Naive thymus-derived CD8-positive, alpha-beta T cell (primary cell): ENCODE measurements around the gene MAN1A1. TPM values are rescaled to one million over a fixed set of nuclear protein-coding genes. Genes with fewer than 3 reads are reported as not detected.

ENCODE experiments used
- ATAC-seq, 2 donors: fragments of 150-1000 bp; cut with Tn5 transposase in 1 of 2; sonication (Bioruptor Pico), chemical (Tn5 transposase) in 1 of 2; 1 replicate in 1 of 2; 2 replicates in 1 of 2; pipeline ENCODE4 v1.10.0; 2021; ENCODE audit warnings: mild to moderate bottlenecking in 2 of 2, moderate library complexity in 2 of 2
- POLR2A ChIA-PET: fragments of 350-600 bp; sonication (Branson Sonifier 250); formaldehyde crosslinking; loops from one replicate; lab custom pipeline; 2021; ENCODE audit warnings: antibody characterized with exemption; lab: Charles Lee
- DNase-seq, 10 donors: peaks; one replicate each; pipeline versions ENCODE4 v3.0.0 to v3.0.0-alpha.2; 2020 to 2022
- H3K27ac Mint-ChIP-seq, 10 donors: one replicate each; pipeline ENCODE4 v1.8.0; 2020 to 2022; ENCODE audit warnings: mild to moderate bottlenecking in 10 of 10, mixed read lengths in 10 of 10, moderate library complexity in 4 of 10, inconsistent platforms in 1 of 10
- H3K27me3 Mint-ChIP-seq, 5 donors: one replicate each; pipeline ENCODE4 v1.8.0; 2021 to 2022; ENCODE audit warnings: mixed read lengths in 5 of 5
- H3K36me3 Mint-ChIP-seq, 3 donors: one replicate each; pipeline ENCODE4 v1.8.0; 2020 to 2022; ENCODE audit warnings: mixed read lengths in 3 of 3, mild to moderate bottlenecking in 2 of 3, inconsistent platforms in 1 of 3
- H3K4me1 Mint-ChIP-seq, 4 donors: one replicate each; pipeline ENCODE4 v1.8.0; 2021 to 2022; ENCODE audit warnings: mixed read lengths in 4 of 4
- H3K4me3 Mint-ChIP-seq, 10 donors: one replicate each; pipeline ENCODE4 v1.8.0; 2020 to 2022; ENCODE audit warnings: mild to moderate bottlenecking in 10 of 10, mixed read lengths in 10 of 10, moderate library complexity in 6 of 10, inconsistent platforms in 1 of 10
- H3K9me3 Mint-ChIP-seq, 9 donors: one replicate each; pipeline ENCODE4 v1.8.0; 2020 to 2022; ENCODE audit warnings: mixed read lengths in 9 of 9, mild to moderate bottlenecking in 3 of 9, inconsistent platforms in 1 of 9, moderate library complexity in 1 of 9
- polyA plus RNA-seq, 3 donors: library from polyadenylated mRNA; unstranded; fragments of 300-500 nt; fragmentation: Illumina TruSeq; gene quantifications; one replicate each; pipeline ENCODE4 v1.2.3, GENCODE V29; 2021
- total RNA-seq, 8 experiments: library from RNA in 2 of 8; stranded (reverse) in 2 of 8; gene quantifications; one replicate each; pipeline ENCODE4 v1.2.3 and lab custom pipeline; 2021 to 2026

MAN1A1 gene
- total and polyA plus RNA-seq, 5 experiments from 2014 or later: 6.1 to 17.9 (median 8.6) TPM

DNA sequence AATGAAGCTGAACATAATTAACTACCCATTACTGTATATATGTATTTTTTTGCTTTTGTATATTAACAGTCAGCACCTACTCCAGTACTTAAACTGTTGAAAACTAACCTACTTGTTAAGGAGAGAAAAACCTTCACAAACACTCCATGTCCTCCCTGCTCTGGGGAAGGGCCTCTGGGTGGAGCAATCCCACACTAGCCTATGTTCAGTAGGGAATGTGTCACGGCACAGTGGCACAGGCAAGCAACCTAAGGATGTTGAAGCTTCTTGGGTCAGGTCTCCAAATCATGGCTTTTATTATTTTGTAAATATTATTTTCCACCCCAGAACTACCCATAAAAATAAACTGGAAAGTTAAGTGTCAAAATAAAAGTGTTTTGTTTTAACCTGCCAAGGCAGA, 5.3 kb downstream of the MAN1A1 start:
- DNase-seq (no peak), ATAC-seq (no peak)
- H3K27me3 Mint-ChIP-seq: no peaks in the 10 kb centered on the region
- peaks cover 6 to 79% (median 71%) of the 10 kb centered on the region in 4 donors for H3K4me1 Mint-ChIP-seq
- no peaks in the 10 kb centered on the region for H3K36me3 Mint-ChIP-seq
- POLR2A ChIA-PET: no interaction called here
- no peak overlapping the region for H3K4me3 Mint-ChIP-seq
- no peaks in the 10 kb centered on the region for H3K9me3 Mint-ChIP-seq
- H3K27ac Mint-ChIP-seq: peak overlapping the region in 6 of 10 donors; percentile 18 to 59 (median 49)

DNA sequence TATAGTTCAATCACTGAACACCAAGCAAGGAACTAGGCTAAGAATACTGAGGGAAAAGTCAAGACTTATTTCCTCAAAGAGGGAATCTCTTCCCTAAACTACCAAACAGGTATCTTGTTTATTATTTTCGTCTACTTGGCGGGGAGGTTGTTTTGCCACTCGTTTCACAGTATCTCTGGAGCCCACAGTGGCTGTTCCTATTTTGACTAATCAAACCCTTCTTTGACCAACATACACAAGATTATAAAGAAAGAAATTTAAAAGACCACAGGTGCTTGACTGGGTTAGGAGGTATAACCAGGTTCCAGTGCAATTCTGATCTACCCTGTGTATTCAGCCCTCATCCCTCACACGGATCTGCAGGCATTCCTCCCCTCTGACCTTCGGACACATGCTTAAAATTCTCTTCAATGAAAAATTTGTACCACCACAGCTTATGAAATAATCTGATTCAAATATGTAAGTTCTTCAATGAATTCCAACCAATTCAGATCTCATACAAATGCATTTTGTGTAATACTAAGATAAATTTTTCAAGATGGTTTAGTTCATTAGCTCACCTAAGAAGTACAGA, 5.9 kb downstream of the MAN1A1 start:
- H3K36me3 Mint-ChIP-seq: no peaks in the 10 kb centered on the region
- peak overlapping the region in 7 of 10 donors; percentile 28 to 61 (median 58) for H3K27ac Mint-ChIP-seq
- no peak for DNase-seq
- POLR2A ChIA-PET: no interaction called here
- ATAC-seq: no peak
- H3K4me3 Mint-ChIP-seq: no peak overlapping the region
- H3K27me3 Mint-ChIP-seq: no peaks in the 10 kb centered on the region
- H3K4me1 Mint-ChIP-seq: peaks cover 6 to 84% (median 75%) of the 10 kb centered on the region in 4 donors
- no peaks in the 10 kb centered on the region for H3K9me3 Mint-ChIP-seq

DNA sequence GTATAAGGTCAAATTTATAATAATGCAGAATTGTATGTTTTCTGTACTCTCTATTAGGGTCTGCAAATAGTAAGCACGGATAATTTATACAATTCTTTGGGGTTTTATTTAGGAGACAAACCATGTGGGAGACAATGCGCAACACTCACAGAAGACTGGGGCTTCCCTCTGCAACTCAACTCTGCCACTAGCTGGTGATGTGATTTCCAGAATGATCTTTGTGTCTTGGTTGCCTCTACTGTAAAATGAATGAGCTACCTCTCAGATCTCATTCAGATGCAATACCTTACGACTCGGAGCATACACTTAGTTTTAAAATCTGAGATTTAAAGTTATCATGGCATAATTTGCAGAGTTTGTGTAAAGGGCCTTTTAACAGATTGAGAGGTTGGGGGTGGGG, 6.4 kb downstream of the MAN1A1 start:
- H3K27me3 Mint-ChIP-seq: no peaks in the 10 kb centered on the region

DNA sequence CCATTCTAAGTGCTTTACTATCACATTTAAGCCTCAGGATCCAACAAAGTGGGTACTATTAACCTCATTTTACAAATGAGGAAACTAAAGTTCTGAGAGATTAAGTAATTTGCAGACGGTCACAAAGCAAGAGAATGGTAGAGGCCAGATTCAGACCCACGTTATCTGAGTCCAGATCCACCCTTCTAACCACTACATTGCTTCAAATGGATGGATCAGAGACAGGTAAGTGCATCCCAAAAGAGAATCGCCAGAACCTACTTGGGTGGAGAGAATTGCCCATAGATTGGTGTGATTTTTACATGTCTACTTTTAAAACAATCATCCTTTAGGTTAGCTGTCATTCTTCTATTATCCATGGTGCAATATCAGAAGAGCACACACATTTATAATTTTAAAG, 7.1 kb downstream of the MAN1A1 start:
- Mint-ChIP-seq H3K27me3 (no peaks in the 10 kb centered on the region), H3K4me1 (peaks cover 6 to 80% (median 69%) of the 10 kb centered on the region in 4 donors), H3K36me3 (no peaks in the 10 kb centered on the region), H3K27ac (peak overlapping the region in 4 of 10 donors; percentile 10 to 55 (median 19)), H3K4me3 (no peak overlapping the region), H3K9me3 (no peaks in the 10 kb centered on the region)
- ATAC-seq: no peak
- DNase-seq: no peak
- POLR2A ChIA-PET: no interaction called here

More for the DNA sequence above, 6.4 kb downstream of the MAN1A1 start:
- no peaks in the 10 kb centered on the region for H3K36me3 Mint-ChIP-seq
- H3K27ac Mint-ChIP-seq: peak overlapping the region in 7 of 10 donors; percentile 8 to 58 (median 55)
- H3K9me3 Mint-ChIP-seq: no peaks in the 10 kb centered on the region
- POLR2A ChIA-PET: no interaction called here
- no peak overlapping the region for H3K4me3 Mint-ChIP-seq
- ATAC-seq: peak in 1 of 2 donors; percentile 19
- H3K4me1 Mint-ChIP-seq: peaks cover 6 to 86% (median 75%) of the 10 kb centered on the region in 4 donors
- no peak for DNase-seq

DNA sequence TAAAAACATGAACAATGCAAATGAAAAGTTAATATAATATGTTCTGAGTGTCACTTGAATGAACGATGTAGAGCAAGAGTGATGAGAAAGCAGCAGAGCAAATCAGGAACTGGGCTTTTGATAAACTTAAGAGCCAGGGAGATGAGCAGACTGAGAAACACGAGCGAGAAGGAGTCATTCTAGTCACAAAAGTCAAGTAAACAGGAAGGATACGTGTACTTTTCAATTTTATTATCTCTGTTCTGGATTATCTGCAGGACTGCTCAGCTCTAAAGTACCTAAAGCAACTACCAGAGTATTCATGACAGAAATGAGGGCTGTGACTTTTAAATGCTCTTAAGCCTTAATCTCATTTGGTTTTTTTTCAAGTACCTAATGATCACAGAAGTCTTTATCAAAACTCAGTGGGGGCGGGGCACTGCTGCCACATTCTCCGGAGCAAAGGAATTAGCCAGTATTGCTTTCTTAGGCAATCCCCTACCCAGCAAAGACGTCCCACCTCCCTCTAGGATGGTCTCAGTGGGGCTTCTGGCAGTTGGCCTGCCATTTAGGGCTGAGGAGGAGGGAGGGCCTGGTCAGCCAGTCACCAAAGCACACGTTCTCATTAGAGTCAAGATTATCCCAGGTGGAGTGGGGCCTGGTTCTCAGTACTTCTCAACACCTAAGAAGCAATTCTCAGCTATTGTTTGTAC, 8.6 kb downstream of the MAN1A1 start:
- Mint-ChIP-seq H3K36me3 (no peaks in the 10 kb centered on the region), H3K9me3 (no peaks in the 10 kb centered on the region), H3K4me1 (peaks cover 2 to 80% (median 57%) of the 10 kb centered on the region in 4 donors), H3K27me3 (no peaks in the 10 kb centered on the region), H3K4me3 (no peak overlapping the region), H3K27ac (peak overlapping the region in 5 of 10 donors; percentile 9 to 54 (median 36))
- POLR2A ChIA-PET: interaction anchor here (0.9 kb wide), 1 partner anchor 27 kb away, joined by 6 read pairs; no protein-coding TSS in a partner anchor
- ATAC-seq (no peak), DNase-seq (no peak)

DNA sequence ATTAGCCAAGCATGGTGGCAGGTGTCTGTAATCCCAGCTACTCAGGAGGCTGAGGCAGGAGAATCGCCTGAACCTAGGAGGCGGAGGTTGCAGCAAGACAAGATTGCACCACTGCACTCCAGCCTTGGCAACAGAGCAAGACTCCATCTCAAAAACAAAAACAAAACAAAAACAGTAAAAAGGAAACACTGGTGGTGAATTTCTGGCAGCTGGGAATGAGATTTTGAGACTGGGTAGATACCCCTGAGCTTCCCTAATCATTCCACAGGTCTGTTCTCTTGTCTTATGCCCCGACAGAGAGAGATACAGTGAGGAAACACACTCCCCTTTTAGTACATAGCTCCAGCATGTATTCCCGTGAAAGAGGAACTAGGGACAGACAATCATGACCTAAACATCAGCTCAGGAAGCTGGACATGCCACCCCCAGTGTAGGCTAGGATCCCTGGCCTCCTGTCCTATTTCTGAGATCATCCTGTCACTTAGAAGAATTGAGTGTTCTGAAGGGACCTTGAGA, 9.6 kb downstream of the MAN1A1 start:
- Mint-ChIP-seq H3K27ac (peak overlapping the region in 5 of 10 donors; percentile 7 to 54 (median 36)), H3K27me3 (no peaks in the 10 kb centered on the region), H3K4me3 (no peak overlapping the region), H3K36me3 (no peaks in the 10 kb centered on the region), H3K4me1 (peaks cover 2 to 79% (median 48%) of the 10 kb centered on the region in 4 donors), H3K9me3 (no peaks in the 10 kb centered on the region)
- ATAC-seq (no peak), DNase-seq (no peak)
- POLR2A ChIA-PET: no interaction called here

DNA sequence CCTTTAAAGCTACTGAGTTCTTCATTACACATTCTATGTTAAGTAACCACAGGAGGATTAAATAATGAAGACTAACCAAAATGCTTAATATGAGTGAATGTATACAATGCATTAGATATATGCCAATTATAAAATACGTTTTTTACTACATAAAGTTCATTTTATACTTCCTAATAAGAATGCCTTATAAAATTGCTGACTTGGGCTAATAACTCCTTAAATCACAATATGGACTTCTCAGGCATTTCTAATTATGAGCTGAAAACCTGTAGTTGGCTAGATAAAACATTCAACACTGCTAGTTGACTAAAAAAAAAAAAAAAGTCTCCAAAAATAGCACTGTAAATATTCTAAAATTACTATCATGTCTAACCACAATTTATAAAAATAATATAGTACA, 11.8 kb downstream of the MAN1A1 start:
- Mint-ChIP-seq H3K4me1 (peaks cover 0 to 64% (median 29%) of the 10 kb centered on the region in 4 donors), H3K27ac (no peak overlapping the region), H3K27me3 (no peaks in the 10 kb centered on the region), H3K36me3 (no peaks in the 10 kb centered on the region), H3K4me3 (no peak overlapping the region), H3K9me3 (no peaks in the 10 kb centered on the region)
- ATAC-seq (no peak), DNase-seq (no peak)
- POLR2A ChIA-PET: interaction anchor here (1.1 kb wide), 1 partner anchor 32 kb away, joined by 3 read pairs; no protein-coding TSS in a partner anchor

DNA sequence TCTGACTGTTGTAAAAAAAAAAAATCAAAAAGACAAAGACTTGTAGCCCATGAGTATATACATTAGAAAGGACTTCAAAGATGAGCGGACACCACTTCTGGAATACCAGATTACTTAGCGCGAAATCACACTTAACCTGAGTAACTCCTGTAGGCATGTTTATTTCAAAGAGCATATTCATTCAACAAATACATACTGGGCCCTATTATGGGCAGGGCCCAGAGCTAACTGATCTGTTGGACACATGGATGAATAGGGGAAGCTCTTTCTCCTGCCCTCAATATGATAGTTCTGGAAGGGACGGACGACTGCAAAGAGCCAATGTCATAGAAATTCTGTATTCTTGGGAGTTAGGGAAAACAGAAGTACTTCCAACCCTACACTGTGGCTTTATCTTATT, 12.3 kb downstream of the MAN1A1 start:
- Mint-ChIP-seq H3K27me3 (no peaks in the 10 kb centered on the region), H3K27ac (no peak overlapping the region), H3K9me3 (no peaks in the 10 kb centered on the region), H3K36me3 (no peaks in the 10 kb centered on the region), H3K4me1 (peaks cover 0 to 59% (median 25%) of the 10 kb centered on the region in 4 donors), H3K4me3 (no peak overlapping the region)
- DNase-seq: no peak
- POLR2A ChIA-PET: interaction anchor here (1.1 kb wide), 1 partner anchor 31 kb away, joined by 3 read pairs; no protein-coding TSS in a partner anchor
- ATAC-seq: no peak

DNA sequence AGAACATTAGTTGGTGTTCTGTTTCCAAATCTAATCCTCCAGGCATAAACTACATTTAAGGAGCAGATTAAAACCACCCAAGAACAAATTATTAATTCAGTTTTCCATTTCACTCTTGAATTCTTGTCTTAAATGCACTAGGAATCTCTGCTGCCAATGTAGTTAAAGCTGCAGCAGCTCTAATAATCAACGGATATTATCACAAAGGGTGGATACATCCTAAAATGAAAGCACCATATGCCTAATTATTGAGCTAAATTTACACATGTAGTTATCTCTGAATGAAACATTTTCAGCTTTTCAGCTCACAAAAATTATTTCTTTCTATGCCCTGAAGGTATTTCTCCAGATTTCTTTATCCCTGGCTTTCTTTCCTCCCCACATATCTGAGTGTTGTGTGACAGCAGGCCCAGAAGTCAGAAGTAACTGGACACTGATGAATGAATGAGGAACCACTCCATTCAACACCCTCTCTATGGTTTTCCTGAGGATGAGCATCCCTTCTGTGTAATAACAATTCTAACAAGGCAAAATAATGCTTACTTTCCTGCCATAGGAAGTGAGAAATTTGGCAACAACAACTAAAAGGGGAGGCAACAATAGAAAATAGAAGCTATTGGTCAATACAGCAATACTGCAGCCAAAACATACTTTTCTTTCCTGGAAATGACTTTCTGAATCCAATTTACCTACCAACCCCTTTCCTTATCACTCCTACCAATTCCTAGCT, 14.9 kb downstream of the MAN1A1 start:
- Mint-ChIP-seq H3K36me3 (no peaks in the 10 kb centered on the region), H3K27ac (peak overlapping the region in 2 of 10 donors; percentile 14 to 16), H3K4me3 (no peak overlapping the region), H3K9me3 (no peaks in the 10 kb centered on the region), H3K27me3 (no peaks in the 10 kb centered on the region), H3K4me1 (peaks cover 1 to 48% (median 14%) of the 10 kb centered on the region in 4 donors)
- no peak for DNase-seq
- ATAC-seq: no peak
- POLR2A ChIA-PET: no interaction called here

DNA sequence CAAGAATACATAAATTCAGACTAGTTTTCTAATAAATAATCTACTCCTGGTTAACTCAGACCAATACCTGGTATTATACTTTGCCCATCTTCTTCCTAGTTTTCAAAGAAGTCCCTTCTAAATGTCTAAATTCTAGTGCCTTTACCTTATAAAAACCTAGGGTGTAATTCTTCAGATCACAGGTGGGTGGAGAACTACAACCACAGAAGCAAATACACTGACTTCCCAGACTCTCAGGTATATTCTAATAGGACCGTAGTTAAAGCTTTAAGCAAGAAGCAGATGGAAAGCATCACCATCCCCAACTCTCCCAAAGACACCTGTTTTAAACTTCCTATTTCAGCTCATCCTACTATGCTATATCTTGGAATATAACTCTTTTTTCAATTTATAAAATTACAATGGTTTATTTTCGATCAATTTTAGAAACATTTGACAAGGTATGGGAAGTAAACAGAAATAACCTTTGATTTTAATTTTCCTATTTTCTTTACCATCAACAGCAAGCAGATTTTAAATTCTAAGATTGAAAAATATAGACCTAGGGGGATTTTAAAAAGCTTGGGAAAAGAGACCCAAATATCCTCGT, 15.8 kb downstream of the MAN1A1 start:
- POLR2A ChIA-PET: no interaction called here
- no peaks in the 10 kb centered on the region for H3K9me3 Mint-ChIP-seq
- ATAC-seq: peak; percentile 72 to 82
- H3K4me1 Mint-ChIP-seq: peaks cover 1 to 45% (median 10%) of the 10 kb centered on the region in 4 donors
- H3K27ac Mint-ChIP-seq: no peak overlapping the region
- no peaks in the 10 kb centered on the region for H3K27me3 Mint-ChIP-seq
- no peak overlapping the region for H3K4me3 Mint-ChIP-seq
- DNase-seq: peak in 2 of 10 donors; percentile 50 to 53
- H3K36me3 Mint-ChIP-seq: peaks cover 0 to 2% (median 0%) of the 10 kb centered on the region in 3 donors

DNA sequence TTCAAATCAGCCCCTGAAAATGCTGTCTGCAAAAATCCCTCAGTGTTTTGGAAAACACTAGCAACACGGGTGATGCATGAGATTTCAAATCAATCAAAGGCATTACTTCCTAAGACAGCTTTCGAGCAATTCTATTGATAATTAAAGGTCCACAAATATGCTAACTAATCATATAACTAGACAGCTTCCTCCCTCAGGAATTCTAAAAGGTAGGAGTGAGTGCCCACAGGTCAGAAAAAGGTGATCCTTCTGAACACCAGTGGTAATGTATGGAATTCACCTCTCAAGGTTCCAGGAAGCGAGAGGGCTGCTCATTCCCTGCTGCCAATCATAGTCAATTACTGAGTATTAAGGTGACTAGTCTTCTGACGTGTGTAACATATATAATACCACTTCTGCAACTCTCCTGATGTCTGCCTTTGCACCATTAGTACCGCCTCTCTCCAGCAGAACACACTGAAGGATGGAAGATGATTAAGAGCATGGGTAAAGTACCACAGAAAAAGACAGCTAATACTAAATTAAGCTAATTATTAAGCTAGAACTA, 16.4 kb downstream of the MAN1A1 start:
- H3K27me3 Mint-ChIP-seq: no peaks in the 10 kb centered on the region
- DNase-seq (no peak), ATAC-seq (no peak)
- H3K9me3 Mint-ChIP-seq: no peaks in the 10 kb centered on the region
- no peak overlapping the region for H3K4me3 Mint-ChIP-seq
- peaks cover 0 to 2% (median 0%) of the 10 kb centered on the region in 3 donors for H3K36me3 Mint-ChIP-seq
- POLR2A ChIA-PET: no interaction called here
- no peak overlapping the region for H3K27ac Mint-ChIP-seq
- H3K4me1 Mint-ChIP-seq: peaks cover 1 to 45% (median 6%) of the 10 kb centered on the region in 4 donors

DNA sequence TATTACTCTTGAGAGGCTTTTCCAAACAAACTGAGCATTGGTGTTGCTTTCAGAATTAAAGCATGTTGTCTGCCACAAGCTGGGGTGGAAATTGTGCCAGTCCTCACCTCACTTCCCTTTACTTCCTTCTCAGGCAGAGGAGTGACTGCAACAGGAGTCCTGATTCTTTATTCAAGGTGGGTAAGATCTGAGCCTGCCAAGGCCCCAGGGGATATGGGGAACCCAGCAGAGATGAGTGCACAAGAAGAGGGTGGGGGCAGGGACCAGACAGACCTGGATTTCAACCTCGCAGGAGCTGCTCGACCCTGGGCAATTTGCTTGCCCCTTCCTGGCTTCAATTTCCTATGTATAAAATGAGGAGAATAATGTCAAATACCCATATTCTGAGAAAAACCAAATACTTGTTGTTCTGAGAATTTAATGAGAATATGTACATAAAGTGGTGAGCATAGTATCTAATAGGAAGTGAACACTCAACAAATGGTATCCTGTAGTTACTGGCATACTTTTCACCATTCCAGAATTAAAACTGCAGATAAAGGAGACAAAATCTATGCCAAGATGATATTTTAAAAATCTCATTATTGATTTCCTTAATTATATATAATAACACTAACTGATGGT, 17.8 kb downstream of the MAN1A1 start:
- Mint-ChIP-seq H3K4me3 (no peak overlapping the region), H3K27ac (no peak overlapping the region)
- POLR2A ChIA-PET: no interaction called here

More for the DNA sequence above, 17.8 kb downstream of the MAN1A1 start:
- H3K9me3 Mint-ChIP-seq: no peaks in the 10 kb centered on the region
- ATAC-seq: no peak
- peaks cover 0 to 41% (median 3%) of the 10 kb centered on the region in 4 donors for H3K4me1 Mint-ChIP-seq
- H3K36me3 Mint-ChIP-seq: peaks cover 0 to 2% (median 0%) of the 10 kb centered on the region in 3 donors
- no peaks in the 10 kb centered on the region for H3K27me3 Mint-ChIP-seq
- DNase-seq: no peak
